ENCODE data around the gene SPEN.

The SPEN gene

GRCh38 chr1:15869413-15869812 lies 21.9 kb downstream of the SPEN start:
- TF ChIP-seq ZFX (IDR thresholded peaks at IDR 0.05; ENCODE audit: borderline replicate concordance): no peak
- TF ChIP-seq CTCF (IDR thresholded peaks at IDR 0.05): no peak

GRCh38 chr1:15870421-15870820 lies 22.9 kb downstream of the SPEN start:
- H3K27ac ChIP-seq: no peak overlapping the region
- TF ChIP-seq ZFX (IDR thresholded peaks at IDR 0.05; ENCODE audit: borderline replicate concordance) (no peak), CTCF (IDR thresholded peaks at IDR 0.05) (no peak)

More at GRCh38 chr1:15869413-15869812, 21.9 kb downstream of the SPEN start:
- H3K27ac ChIP-seq: no peak overlapping the region

- TF ChIP-seq ZFX (IDR thresholded peaks at IDR 0.05; ENCODE audit: borderline replicate concordance): no peak
- TF ChIP-seq CTCF (IDR thresholded peaks at IDR 0.05): no peak
- H3K27ac ChIP-seq: 0 out of 2 replicates have a peak overlapping the region, but pooled peaks have one; percentile 3
Measured at GRCh38 chr1:15874471-15874870, 27.0 kb downstream of the SPEN start.

GRCh38 chr1:15876357-15877055 lies 29.0 kb downstream of the SPEN start:
- TF ChIP-seq CTCF (IDR thresholded peaks at IDR 0.05): no peak; the same call in 1 of the 2 replicates
- TF ChIP-seq ZFX (IDR thresholded peaks at IDR 0.05; ENCODE audit: borderline replicate concordance): no peak
- H3K27ac ChIP-seq: no peak overlapping the region

GRCh38 chr1:15881961-15882360 lies 34.5 kb downstream of the SPEN start:
- TF ChIP-seq ZFX (IDR thresholded peaks at IDR 0.05; ENCODE audit: borderline replicate concordance) (no peak), CTCF (IDR thresholded peaks at IDR 0.05) (no peak)
- H3K27ac ChIP-seq: no peak overlapping the region; the same call in 1 of the 2 replicates

GRCh38 chr1:15882665-15883064 lies 35.2 kb downstream of the SPEN start:
- TF ChIP-seq ZFX (IDR thresholded peaks at IDR 0.05; ENCODE audit: borderline replicate concordance) (no peak), CTCF (IDR thresholded peaks at IDR 0.05) (no peak)
- peak overlapping the region; percentile 97 for H3K27ac ChIP-seq

GRCh38 chr1:15883326-15883725 lies 35.8 kb downstream of the SPEN start:
- H3K27ac ChIP-seq: peak overlapping the region; percentile 97
- no peak for TF ChIP-seq ZFX (IDR thresholded peaks at IDR 0.05; ENCODE audit: borderline replicate concordance)
- no peak for TF ChIP-seq CTCF (IDR thresholded peaks at IDR 0.05)

Data from 22Rv1 (cell line).